DND-41 (cell line): Measurements from ENCODE around the gene MRM1.

Experiments used
- CTCF ChIP-seq: IDR thresholded peaks from 2 replicates; pipeline ENCODE4 v1.5.1; 2012; ENCODE audit warnings: borderline replicate concordance, low read length, moderate library complexity, mild to moderate bottlenecking; ENCODE audit not compliant: poor library complexity, severe bottlenecking; ENCODE audit errors: extremely low read depth
- EZH2 ChIP-seq: IDR thresholded peaks from 3 replicates; pipeline ENCODE4 v1.6.1; 2012; ENCODE audit warnings: borderline replicate concordance, low read depth, mild to moderate bottlenecking, moderate library complexity, low read length, inconsistent platforms; ENCODE audit not compliant: severe bottlenecking

GRCh38 chr17:36653374-36653773 lies 52.0 kb downstream of the MRM1 start:
- TF ChIP-seq CTCF (no peak), EZH2 (no peak)
